MCF 10A (cell line): Measurements from ENCODE around the gene CAP1. TPM values are rescaled to one million over a fixed set of nuclear protein-coding genes. Genes with fewer than 3 reads are reported as not detected.

Experiments used
- BruUV-seq: library from RNA; stranded (reverse); fragments of 400-500 nt; replicated peaks from 2 replicates; lab custom pipeline; 2021; lab: Mats Ljungman, UMichigan
- CTCF ChIA-PET: fragments of 300-600 bp; sonication (Branson Sonifier 250); formaldehyde crosslinking; extraction: SDS; loops from one replicate; lab custom pipeline; 2021; ENCODE audit warnings: antibody characterized with exemption, inconsistent platforms; lab: Yijun Ruan, JAX
- POLR2A ChIA-PET: fragments of 300-600, 350-650 bp; sonication (Branson Sonifier 250); formaldehyde crosslinking; extraction: SDS; loops from one replicate; lab custom pipeline; 2020; ENCODE audit warnings: antibody characterized with exemption, inconsistent platforms; lab: Yijun Ruan, JAX
- DNase-seq: peaks from one replicate; pipeline ENCODE4 v3.0.0-alpha.2; 2018; ENCODE audit not compliant: unreplicated experiment
- H3K27ac Mint-ChIP-seq: one replicate; pipeline ENCODE4 v1.8.0; 2022; ENCODE audit warnings: mild to moderate bottlenecking, low read depth, mixed read lengths; ENCODE audit not compliant: unreplicated experiment
- H3K27me3 Mint-ChIP-seq: one replicate; pipeline ENCODE4 v1.8.0; 2022; ENCODE audit warnings: mixed read lengths; ENCODE audit not compliant: insufficient read depth, unreplicated experiment
- H3K36me3 Mint-ChIP-seq: one replicate; pipeline ENCODE4 v1.8.0; 2022; ENCODE audit warnings: mild to moderate bottlenecking, moderate library complexity, mixed read lengths; ENCODE audit not compliant: insufficient read depth, unreplicated experiment
- H3K4me1 Mint-ChIP-seq: one replicate; pipeline ENCODE4 v1.8.0; 2022; ENCODE audit warnings: mixed read lengths; ENCODE audit not compliant: insufficient read depth, unreplicated experiment
- H3K4me3 Mint-ChIP-seq: one replicate; pipeline ENCODE4 v1.8.0; 2022; ENCODE audit warnings: mild to moderate bottlenecking, moderate library complexity, mixed read lengths; ENCODE audit not compliant: unreplicated experiment
- H3K9me3 Mint-ChIP-seq: one replicate; pipeline ENCODE4 v1.8.0; 2022; ENCODE audit warnings: mixed read lengths; ENCODE audit not compliant: unreplicated experiment
- intact Hi-C: fragments of 100-400 bp; cut with micrococcal nuclease; formaldehyde crosslinking; loops from 2 replicates; pipeline ENCODE4 v1.14.1; 2022
- total RNA-seq: library from RNA; stranded (reverse); gene quantifications from 2 replicates; pipeline ENCODE4 v1.2.3, GENCODE V29; 2022
- TF ChIP-seq, protein P1 (sequence below): fragments of 200-600 bp; IDR thresholded peaks from one replicate; pipeline ENCODE4 v1.8.0; 2022; ENCODE audit warnings: antibody characterized with exemption, mild to moderate bottlenecking; ENCODE audit not compliant: unreplicated experiment

The CAP1 gene
- total RNA-seq, 1 experiment from 2014 or later = 297 TPM

DNA sequence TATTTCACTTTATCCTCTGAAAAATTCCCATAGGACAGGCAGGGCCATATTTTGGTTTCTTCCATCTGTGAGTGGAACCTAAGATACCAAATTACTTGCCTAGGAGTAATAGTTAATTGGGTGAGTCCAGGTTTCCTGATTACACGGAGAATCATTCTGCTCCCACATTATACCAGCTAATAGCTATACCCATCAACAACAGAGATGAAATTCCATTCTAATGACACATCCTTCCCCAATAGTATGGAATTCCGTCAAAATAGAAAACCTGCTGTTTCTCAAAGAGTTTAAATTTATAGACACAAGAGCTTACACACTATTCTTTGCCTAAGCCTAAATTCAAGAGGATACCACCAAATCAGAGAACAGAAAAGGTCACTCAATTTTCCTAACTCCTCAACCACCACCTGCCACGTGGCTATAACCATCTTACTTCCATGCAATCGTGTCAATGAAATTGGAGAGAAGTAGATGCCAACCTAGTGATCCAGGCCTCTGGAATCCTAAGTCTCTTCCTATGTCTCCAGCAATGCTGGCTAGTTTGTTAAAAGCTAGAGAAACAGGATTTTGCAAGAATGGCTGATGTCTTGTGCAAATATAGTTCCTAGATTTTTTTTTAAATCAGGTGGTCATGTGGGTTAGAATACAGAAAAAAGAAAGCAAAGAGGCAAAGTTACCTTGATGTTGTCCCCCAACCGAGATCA lies 50.3 kb downstream of the CAP1 start:
- no peak for DNase-seq
- no peak overlapping the region for H3K4me3 Mint-ChIP-seq
- no peaks in the 10 kb centered on the region for H3K27me3 Mint-ChIP-seq
- H3K27ac Mint-ChIP-seq = no peak overlapping the region
- intact Hi-C loops = no loop called here
- CTCF ChIA-PET = interaction anchor here (0.8 to 2.5 kb wide), 4 partner anchors 12 to 248 kb away, joined by 3 to 9 read pairs (median 6); no protein-coding TSS in a partner anchor
- peaks cover 12% of the 10 kb centered on the region for H3K4me1 Mint-ChIP-seq
- POLR2A ChIA-PET = interaction anchor here (0.6 to 0.7 kb wide), 4 partner anchors 8 to 268 kb away, joined by 3 to 5 read pairs (median 3); no protein-coding TSS in a partner anchor
- peaks cover 50% of the 10 kb centered on the region for H3K36me3 Mint-ChIP-seq
- TF ChIP-seq, protein P1, sequence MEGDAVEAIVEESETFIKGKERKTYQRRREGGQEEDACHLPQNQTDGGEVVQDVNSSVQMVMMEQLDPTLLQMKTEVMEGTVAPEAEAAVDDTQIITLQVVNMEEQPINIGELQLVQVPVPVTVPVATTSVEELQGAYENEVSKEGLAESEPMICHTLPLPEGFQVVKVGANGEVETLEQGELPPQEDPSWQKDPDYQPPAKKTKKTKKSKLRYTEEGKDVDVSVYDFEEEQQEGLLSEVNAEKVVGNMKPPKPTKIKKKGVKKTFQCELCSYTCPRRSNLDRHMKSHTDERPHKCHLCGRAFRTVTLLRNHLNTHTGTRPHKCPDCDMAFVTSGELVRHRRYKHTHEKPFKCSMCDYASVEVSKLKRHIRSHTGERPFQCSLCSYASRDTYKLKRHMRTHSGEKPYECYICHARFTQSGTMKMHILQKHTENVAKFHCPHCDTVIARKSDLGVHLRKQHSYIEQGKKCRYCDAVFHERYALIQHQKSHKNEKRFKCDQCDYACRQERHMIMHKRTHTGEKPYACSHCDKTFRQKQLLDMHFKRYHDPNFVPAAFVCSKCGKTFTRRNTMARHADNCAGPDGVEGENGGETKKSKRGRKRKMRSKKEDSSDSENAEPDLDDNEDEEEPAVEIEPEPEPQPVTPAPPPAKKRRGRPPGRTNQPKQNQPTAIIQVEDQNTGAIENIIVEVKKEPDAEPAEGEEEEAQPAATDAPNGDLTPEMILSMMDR = no peak
- no peaks in the 10 kb centered on the region for H3K9me3 Mint-ChIP-seq
- BruUV-seq = no TSS peak

DNA sequence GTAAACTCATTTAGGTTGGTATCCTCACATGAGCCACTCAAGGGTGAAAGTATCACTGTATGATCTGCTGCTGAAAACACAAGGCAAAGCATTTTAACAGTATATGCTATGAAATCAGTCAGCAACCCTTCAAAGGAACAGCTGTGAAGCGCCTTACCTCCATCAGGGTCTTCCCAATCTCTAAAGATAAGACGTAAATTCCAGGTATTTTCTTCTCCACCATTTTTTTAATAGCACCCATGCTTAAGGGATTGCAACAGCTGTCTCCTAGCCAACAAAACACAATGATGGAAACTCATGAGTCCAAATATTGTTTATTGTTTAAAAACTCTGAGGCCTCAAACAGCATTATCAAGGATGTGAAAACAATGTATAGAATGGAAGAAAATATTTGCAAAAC lies 51.7 kb downstream of the CAP1 start:
- Mint-ChIP-seq H3K27ac (no peak overlapping the region), H3K4me3 (no peak overlapping the region), H3K9me3 (no peaks in the 10 kb centered on the region), H3K27me3 (no peaks in the 10 kb centered on the region), H3K4me1 (peaks cover 17% of the 10 kb centered on the region), H3K36me3 (peaks cover 50% of the 10 kb centered on the region)
- DNase-seq = no peak
- TF ChIP-seq, protein P1 = no peak
- intact Hi-C loops = no loop called here
- BruUV-seq = no TSS peak
- CTCF ChIA-PET = interaction anchor here (1.2 to 2.5 kb wide), 3 partner anchors 51 to 346 kb away, joined by 5 to 9 read pairs (median 8); no protein-coding TSS in a partner anchor
- POLR2A ChIA-PET = no interaction called here

DNA sequence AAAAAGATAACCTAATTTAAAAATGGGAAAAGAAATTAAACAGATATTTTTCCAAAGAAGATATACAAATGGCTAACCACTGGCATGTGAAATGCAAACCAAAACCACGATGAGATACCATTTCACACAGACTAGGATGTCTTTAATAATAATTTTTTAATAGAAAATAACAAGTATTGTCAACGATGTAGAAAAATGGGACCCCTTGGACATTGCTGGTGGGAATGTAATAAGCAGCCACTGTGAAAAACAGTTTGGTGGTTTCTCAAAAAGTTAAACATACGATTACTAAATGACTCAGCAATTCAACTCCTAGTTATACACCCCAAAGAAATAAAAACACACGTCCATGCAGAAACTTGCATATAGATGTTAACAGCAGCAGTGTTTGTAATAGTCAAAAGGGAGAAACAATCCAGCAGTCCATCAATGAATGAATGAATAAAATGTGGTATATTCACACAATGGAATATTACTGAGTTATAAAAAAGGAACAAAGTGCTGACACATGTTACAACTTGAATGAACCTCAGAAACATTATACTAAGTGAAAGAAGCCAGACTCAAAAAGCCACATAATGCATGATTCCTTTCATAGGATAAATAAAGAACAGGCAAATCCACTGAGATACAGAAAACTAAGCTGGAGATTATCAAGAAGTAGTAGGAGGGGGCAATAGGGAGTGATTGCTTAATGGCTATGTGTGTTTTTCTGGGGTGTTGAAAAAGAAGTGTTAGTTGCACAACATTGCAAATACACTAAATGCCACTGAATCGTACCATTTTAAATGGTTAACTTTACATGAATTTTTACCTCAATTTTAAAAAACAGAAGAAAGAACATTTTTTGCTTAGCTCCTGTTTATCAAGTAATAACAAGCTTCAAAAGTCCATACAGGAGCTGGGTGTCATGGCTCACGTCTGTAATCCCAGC lies 52.4 kb downstream of the CAP1 start:
- Mint-ChIP-seq H3K27me3 (no peaks in the 10 kb centered on the region), H3K27ac (no peak overlapping the region), H3K4me3 (no peak overlapping the region)

More for the DNA sequence above, 52.4 kb downstream of the CAP1 start:
- no TSS peak for BruUV-seq
- DNase-seq = no peak
- ChIA-PET POLR2A (no interaction called here), CTCF (interaction anchor here (0.6 to 1.4 kb wide), 3 partner anchors 9 to 112 kb away, joined by 3 to 5 read pairs (median 3); no protein-coding TSS in a partner anchor)
- intact Hi-C loops = no loop called here
- TF ChIP-seq, protein P1 = no peak
- Mint-ChIP-seq H3K36me3 (peaks cover 48% of the 10 kb centered on the region), H3K4me1 (peaks cover 22% of the 10 kb centered on the region), H3K9me3 (no peaks in the 10 kb centered on the region)
